Osteocyte (in vitro differentiated cells): Measurements from ENCODE around the gene PEAR1. TPM values are rescaled to one million over a fixed set of nuclear protein-coding genes. Genes with fewer than 3 reads are reported as not detected.

ENCODE experiments used
- DNase-seq: peaks from one replicate; pipeline ENCODE4 v3.0.0; 2021; ENCODE audit warnings: mixed read lengths; ENCODE audit not compliant: unreplicated experiment; ENCODE audit errors: extremely low spot score
- H3K27ac Mint-ChIP-seq: one replicate; pipeline ENCODE4 v1.8.0; 2021; ENCODE audit warnings: mild to moderate bottlenecking, mixed read lengths; ENCODE audit not compliant: unreplicated experiment
- H3K27me3 Mint-ChIP-seq: one replicate; pipeline ENCODE4 v1.8.0; 2021; ENCODE audit warnings: mixed read lengths; ENCODE audit not compliant: unreplicated experiment
- H3K36me3 Mint-ChIP-seq: one replicate; pipeline ENCODE4 v1.8.0; 2021; ENCODE audit warnings: mixed read lengths; ENCODE audit not compliant: unreplicated experiment
- H3K4me1 Mint-ChIP-seq: one replicate; pipeline ENCODE4 v1.8.0; 2021; ENCODE audit warnings: mixed read lengths; ENCODE audit not compliant: unreplicated experiment
- H3K4me3 Mint-ChIP-seq: one replicate; pipeline ENCODE4 v1.8.0; 2021; ENCODE audit warnings: mild to moderate bottlenecking, moderate library complexity, mixed read lengths; ENCODE audit not compliant: unreplicated experiment
- H3K9me3 Mint-ChIP-seq: one replicate; pipeline ENCODE4 v1.8.0; 2021; ENCODE audit warnings: mixed read lengths; ENCODE audit not compliant: unreplicated experiment
- total RNA-seq: library from RNA; stranded (reverse); gene quantifications from 2 replicates; pipeline ENCODE4 v1.2.1, GENCODE V29; 2021
- TF ChIP-seq, protein P1 (sequence below): fragments of 200-600 bp; sonication (generic); IDR thresholded peaks from 2 replicates; pipeline ENCODE4 v1.5.0; 2021; ENCODE audit warnings: antibody characterized with exemption, mild to moderate bottlenecking, moderate library complexity

PEAR1 gene
- total RNA-seq, 1 donor from 2014 or later, result 27.4 TPM

DNA sequence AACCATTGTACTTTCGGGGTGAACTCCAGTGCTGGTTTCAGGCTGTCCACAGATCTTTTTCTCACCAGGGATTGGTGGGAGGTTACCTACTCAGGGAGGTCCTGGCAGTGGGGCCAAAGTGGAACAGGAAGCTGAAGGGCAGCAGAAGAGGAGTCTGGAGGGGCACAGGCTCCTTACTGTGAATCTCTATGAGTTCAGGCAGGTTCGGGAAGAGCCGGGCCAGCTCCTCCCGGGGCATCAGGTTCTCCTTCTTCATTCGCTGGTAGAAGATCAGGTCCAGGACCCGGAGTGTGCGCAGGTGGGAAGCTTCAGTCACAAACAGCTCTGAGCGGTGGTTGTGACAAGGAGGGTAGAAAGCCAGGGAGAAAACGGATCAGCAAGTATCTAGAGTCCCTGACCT lies 53.6 kb downstream of the PEAR1 start:
- H3K4me3 Mint-ChIP-seq, result no peak overlapping the region
- TF ChIP-seq, protein P1, sequence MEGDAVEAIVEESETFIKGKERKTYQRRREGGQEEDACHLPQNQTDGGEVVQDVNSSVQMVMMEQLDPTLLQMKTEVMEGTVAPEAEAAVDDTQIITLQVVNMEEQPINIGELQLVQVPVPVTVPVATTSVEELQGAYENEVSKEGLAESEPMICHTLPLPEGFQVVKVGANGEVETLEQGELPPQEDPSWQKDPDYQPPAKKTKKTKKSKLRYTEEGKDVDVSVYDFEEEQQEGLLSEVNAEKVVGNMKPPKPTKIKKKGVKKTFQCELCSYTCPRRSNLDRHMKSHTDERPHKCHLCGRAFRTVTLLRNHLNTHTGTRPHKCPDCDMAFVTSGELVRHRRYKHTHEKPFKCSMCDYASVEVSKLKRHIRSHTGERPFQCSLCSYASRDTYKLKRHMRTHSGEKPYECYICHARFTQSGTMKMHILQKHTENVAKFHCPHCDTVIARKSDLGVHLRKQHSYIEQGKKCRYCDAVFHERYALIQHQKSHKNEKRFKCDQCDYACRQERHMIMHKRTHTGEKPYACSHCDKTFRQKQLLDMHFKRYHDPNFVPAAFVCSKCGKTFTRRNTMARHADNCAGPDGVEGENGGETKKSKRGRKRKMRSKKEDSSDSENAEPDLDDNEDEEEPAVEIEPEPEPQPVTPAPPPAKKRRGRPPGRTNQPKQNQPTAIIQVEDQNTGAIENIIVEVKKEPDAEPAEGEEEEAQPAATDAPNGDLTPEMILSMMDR, result no peak
- peaks cover 65% of the 10 kb centered on the region for H3K36me3 Mint-ChIP-seq
- H3K9me3 Mint-ChIP-seq, result no peaks in the 10 kb centered on the region
- H3K4me1 Mint-ChIP-seq, result no peaks in the 10 kb centered on the region
- no peak for DNase-seq
- H3K27me3 Mint-ChIP-seq, result no peaks in the 10 kb centered on the region
- H3K27ac Mint-ChIP-seq, result no peak overlapping the region

DNA sequence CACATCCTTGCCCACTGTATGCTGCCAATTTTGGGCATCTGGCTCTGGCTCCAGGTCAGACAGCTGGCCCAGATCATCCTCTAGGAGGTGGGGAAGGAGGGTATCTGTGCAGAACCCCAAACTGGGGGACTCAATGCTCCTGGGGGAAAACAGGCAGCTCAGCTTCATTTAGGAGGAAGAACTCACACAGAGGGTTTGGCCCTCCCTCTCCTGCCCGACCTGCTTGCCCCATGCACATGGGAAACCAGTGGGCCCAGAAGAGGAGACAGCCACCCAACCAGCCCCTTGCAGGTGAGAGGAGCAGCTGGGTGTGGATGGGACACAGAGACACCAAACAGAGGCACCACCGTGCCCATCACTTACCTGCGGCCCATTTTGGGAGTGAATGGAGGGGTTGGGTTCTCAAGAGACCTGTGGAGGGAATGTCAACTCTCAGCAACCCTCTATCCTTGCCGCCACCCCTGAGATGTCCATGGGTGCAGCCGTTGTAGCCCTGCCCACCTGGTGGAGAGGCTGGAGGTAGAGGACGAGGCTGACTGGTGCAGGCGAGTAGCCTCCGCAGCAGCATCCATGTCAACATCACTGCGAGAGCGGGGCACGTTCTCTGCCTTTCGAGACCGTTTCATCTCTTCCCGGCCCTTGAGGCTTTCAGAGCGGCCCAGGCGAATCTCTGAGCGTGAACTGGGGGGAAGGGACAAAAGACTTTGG lies 54.5 kb downstream of the PEAR1 start:
- peaks cover 65% of the 10 kb centered on the region for H3K36me3 Mint-ChIP-seq
- H3K27me3 Mint-ChIP-seq, result no peaks in the 10 kb centered on the region
- H3K4me3 Mint-ChIP-seq, result no peak overlapping the region

DNA sequence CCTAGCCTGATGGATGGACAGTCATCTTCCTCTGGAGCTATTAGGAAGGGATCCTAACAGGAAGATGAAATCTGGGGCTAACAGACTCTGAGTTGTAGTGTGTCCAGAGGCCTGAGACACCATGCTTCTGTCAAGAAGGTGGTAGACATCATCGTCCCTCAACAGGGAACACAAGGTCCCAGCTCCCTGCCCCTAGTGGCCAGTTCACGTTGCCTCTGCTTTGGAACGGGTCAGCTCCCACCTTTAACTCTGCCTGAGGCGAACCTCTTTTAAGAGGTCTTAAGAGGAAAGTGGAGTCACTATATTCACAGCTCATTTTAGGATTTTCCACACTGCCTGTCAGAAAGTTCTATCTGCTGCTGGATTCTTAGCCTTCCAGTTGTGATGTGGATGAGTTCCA lies 55.2 kb downstream of the PEAR1 start:
- Mint-ChIP-seq H3K4me3 (no peak overlapping the region), H3K36me3 (peaks cover 60% of the 10 kb centered on the region), H3K9me3 (no peaks in the 10 kb centered on the region), H3K27me3 (no peaks in the 10 kb centered on the region), H3K27ac (no peak overlapping the region), H3K4me1 (no peaks in the 10 kb centered on the region)
- no peak for DNase-seq
- TF ChIP-seq, protein P1, result no peak

More for the DNA sequence above, 54.5 kb downstream of the PEAR1 start:
- no peak overlapping the region for H3K27ac Mint-ChIP-seq
- H3K9me3 Mint-ChIP-seq, result no peaks in the 10 kb centered on the region
- TF ChIP-seq, protein P1, result no peak
- no peak for DNase-seq
- H3K4me1 Mint-ChIP-seq, result no peaks in the 10 kb centered on the region

DNA sequence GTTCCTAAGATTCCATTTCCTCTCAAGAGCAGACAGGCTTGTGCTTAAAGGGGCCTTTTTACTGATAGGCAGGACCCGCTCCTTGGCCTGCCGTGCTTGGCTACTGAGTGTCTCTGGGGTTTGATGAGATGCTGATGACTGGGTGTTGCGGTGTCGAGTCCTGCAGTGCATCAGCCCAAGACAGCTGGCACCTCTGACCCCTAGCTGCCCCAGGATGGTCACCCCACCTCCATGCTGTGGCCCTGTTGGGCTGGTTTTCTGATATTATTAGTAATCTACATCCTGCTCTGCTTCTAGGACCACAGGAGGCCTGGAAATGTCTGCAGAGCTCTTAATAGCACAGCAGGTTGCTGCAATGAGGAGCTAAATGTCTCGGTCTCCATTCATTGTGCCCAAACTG lies 55.6 kb downstream of the PEAR1 start:
- Mint-ChIP-seq H3K9me3 (no peaks in the 10 kb centered on the region), H3K4me3 (no peak overlapping the region), H3K27me3 (no peaks in the 10 kb centered on the region), H3K36me3 (peaks cover 56% of the 10 kb centered on the region), H3K27ac (no peak overlapping the region), H3K4me1 (no peaks in the 10 kb centered on the region)
- no peak for DNase-seq
- TF ChIP-seq, protein P1, result no peak

DNA sequence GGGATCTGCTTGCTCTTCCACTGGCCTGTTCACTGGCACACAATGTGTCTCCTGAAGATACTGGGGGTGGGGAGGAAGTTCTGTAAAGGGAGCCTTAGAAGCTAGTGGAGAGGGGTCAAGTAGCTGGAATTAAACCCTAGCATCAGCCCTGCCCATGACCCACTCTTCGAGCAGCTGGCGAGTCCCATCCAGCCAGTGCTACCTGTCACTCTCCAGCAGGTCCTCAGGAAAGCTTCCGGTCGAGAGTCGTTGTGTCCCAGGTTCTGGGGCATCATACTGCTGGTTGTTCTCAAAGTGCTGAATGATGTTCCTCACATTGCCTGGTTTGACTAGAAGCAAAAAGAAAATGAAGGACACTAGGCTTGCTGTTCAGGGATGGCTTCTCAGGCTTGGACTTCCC lies 57.9 kb downstream of the PEAR1 start:
- no peaks in the 10 kb centered on the region for H3K27me3 Mint-ChIP-seq
- no peak overlapping the region for H3K4me3 Mint-ChIP-seq
- no peaks in the 10 kb centered on the region for H3K4me1 Mint-ChIP-seq
- H3K27ac Mint-ChIP-seq, result no peak overlapping the region
- TF ChIP-seq, protein P1, result no peak
- H3K9me3 Mint-ChIP-seq, result no peaks in the 10 kb centered on the region
- no peak for DNase-seq
- H3K36me3 Mint-ChIP-seq, result peaks cover 47% of the 10 kb centered on the region
